Liver (tissue), 3 donors: ENCODE measurements around the gene EMID1.

Experiments
- CTCF ChIP-seq: fragments of 150-350 bp; IDR thresholded peaks from 2 replicates; pipeline ENCODE4 v1.5.1; 2017; ENCODE audit warnings: improper control_type of control experiment, low read depth, low read length; ENCODE audit not compliant: missing input control
- EGR1 ChIP-seq, 2 donors: IDR thresholded peaks; 2 replicates each; pipeline ENCODE4 v1.6.1; 2016 to 2018; ENCODE audit warnings: antibody characterized with exemption in 2 of 2, low read depth in 2 of 2
- HNF4G ChIP-seq: IDR thresholded peaks from 2 replicates; pipeline ENCODE4 v1.6.1; 2016; ENCODE audit warnings: antibody characterized with exemption
- RAD21 ChIP-seq, 2 donors: IDR thresholded peaks; 2 replicates each; pipeline ENCODE4 v1.6.1; 2016; ENCODE audit warnings: antibody characterized with exemption in 2 of 2, mild to moderate bottlenecking in 2 of 2
- TAF1 ChIP-seq: conservative IDR thresholded peaks from 2 replicates; pipeline ENCODE4 v1.6.1; 2016; ENCODE audit warnings: antibody characterized with exemption, mild to moderate bottlenecking
- TF ChIP-seq, protein P1 (sequence below): IDR thresholded peaks from 2 replicates; pipeline ENCODE4 v1.6.1; 2016; ENCODE audit warnings: antibody characterized with exemption
- donor health status: healthy.
- donor health status: healthy.

- no peak for TF ChIP-seq RAD21 (IDR thresholded peaks at IDR 0.05)
- no peak for TF ChIP-seq CTCF
- no peak for TF ChIP-seq TAF1
- no peak for TF ChIP-seq HNF4G
- TF ChIP-seq, protein P1, sequence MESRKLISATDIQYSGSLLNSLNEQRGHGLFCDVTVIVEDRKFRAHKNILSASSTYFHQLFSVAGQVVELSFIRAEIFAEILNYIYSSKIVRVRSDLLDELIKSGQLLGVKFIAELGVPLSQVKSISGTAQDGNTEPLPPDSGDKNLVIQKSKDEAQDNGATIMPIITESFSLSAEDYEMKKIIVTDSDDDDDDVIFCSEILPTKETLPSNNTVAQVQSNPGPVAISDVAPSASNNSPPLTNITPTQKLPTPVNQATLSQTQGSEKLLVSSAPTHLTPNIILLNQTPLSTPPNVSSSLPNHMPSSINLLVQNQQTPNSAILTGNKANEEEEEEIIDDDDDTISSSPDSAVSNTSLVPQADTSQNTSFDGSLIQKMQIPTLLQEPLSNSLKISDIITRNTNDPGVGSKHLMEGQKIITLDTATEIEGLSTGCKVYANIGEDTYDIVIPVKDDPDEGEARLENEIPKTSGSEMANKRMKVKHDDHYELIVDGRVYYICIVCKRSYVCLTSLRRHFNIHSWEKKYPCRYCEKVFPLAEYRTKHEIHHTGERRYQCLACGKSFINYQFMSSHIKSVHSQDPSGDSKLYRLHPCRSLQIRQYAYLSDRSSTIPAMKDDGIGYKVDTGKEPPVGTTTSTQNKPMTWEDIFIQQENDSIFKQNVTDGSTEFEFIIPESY: no peak
- no peak for TF ChIP-seq EGR1 (IDR thresholded peaks at IDR 0.05; ENCODE audit: low read depth in 2 of 2)
Measured at GRCh38 chr22:29207562-29208501, 2.1 kb downstream of the EMID1 start.
